ENCODE results near the gene MUC22. TPM values are rescaled to one million over a fixed set of nuclear protein-coding genes. Genes with fewer than 3 reads are reported as not detected.
"Not testable (repeated sequence)": the region's sequence is repeated elsewhere in the genome, so short reads cannot be mapped to it uniquely, and the experiment has no call there.

The MUC22 gene
- total RNA-seq, 1 donor from 2014 or later = not detected

- intact Hi-C loops (cut with micrococcal nuclease) = no loop called here
Measured at GRCh38 chr6:30997301-30997700, 13.0 kb upstream of the MUC22 start.

GRCh38 chr6:30998785-30999184 is 11.5 kb upstream of the MUC22 start:
- intact Hi-C loops (cut with micrococcal nuclease) = no loop called here

GRCh38 chr6:31000067-31000860 is 10.0 kb upstream of the MUC22 start:
- intact Hi-C loops (cut with micrococcal nuclease) = not testable (repeated sequence)

GRCh38 chr6:31001281-31001888 is 8.9 kb upstream of the MUC22 start:
- intact Hi-C loops (cut with micrococcal nuclease) = no loop called here

GRCh38 chr6:31002471-31002870 is 7.8 kb upstream of the MUC22 start:
- intact Hi-C loops (cut with micrococcal nuclease) = no loop called here

GRCh38 chr6:31004794-31005193 is 5.5 kb upstream of the MUC22 start:
- intact Hi-C loops (cut with micrococcal nuclease) = no loop called here

- intact Hi-C loops (cut with micrococcal nuclease) = no loop called here
Measured at GRCh38 chr6:31005249-31006020, 4.8 kb upstream of the MUC22 start.

GRCh38 chr6:31007694-31008093 is 2.6 kb upstream of the MUC22 start:
- intact Hi-C loops (cut with micrococcal nuclease) = no loop called here

- intact Hi-C loops (cut with micrococcal nuclease) = no loop called here
Measured at GRCh38 chr6:31008165-31008564, 2.1 kb upstream of the MUC22 start.

GRCh38 chr6:31009731-31010130 is 543 bp upstream of the MUC22 start:
- intact Hi-C loops (cut with micrococcal nuclease) = no loop called here

- intact Hi-C loops (cut with micrococcal nuclease) = no loop called here
Measured at GRCh38 chr6:31011153-31011552, 879 bp downstream of the MUC22 start.

- intact Hi-C loops (cut with micrococcal nuclease) = no loop called here
Measured at GRCh38 chr6:31016659-31017299, 6.5 kb downstream of the MUC22 start.

GRCh38 chr6:31017436-31017835 is 7.2 kb downstream of the MUC22 start:
- intact Hi-C loops (cut with micrococcal nuclease) = not testable (repeated sequence)

- intact Hi-C loops (cut with micrococcal nuclease) = no loop called here
Measured at GRCh38 chr6:31020057-31020456, 9.8 kb downstream of the MUC22 start.

- intact Hi-C loops (cut with micrococcal nuclease) = not testable (repeated sequence)
Measured at GRCh38 chr6:31020631-31021255, 10.5 kb downstream of the MUC22 start.

- intact Hi-C loops (cut with micrococcal nuclease) = not testable (repeated sequence)
Measured at GRCh38 chr6:31021705-31022531, 11.6 kb downstream of the MUC22 start.

GRCh38 chr6:31025595-31025994 is 15.3 kb downstream of the MUC22 start:
- intact Hi-C loops (cut with micrococcal nuclease) = no loop called here

GRCh38 chr6:31031095-31031494 is 20.8 kb downstream of the MUC22 start:
- intact Hi-C loops (cut with micrococcal nuclease) = no loop called here

- intact Hi-C loops (cut with micrococcal nuclease) = no loop called here
Measured at GRCh38 chr6:31033075-31033474, 22.8 kb downstream of the MUC22 start.

GRCh38 chr6:31035862-31036497 is 25.7 kb downstream of the MUC22 start:
- intact Hi-C loops (cut with micrococcal nuclease) = no loop called here

Measured in T-helper 2 cell treated with Interferon-gamma antibody and Interleukin-4, amounts not matched to agents 100 ng/mL and 5 ng/mL, for 36 hours (primary cell).